Measurements from ENCODE around the gene ADGRL2.

The ADGRL2 gene

GRCh38 chr1:81800695-81801650 lies at the start of gene ADGRL2:
Gene ADGRL2, plus strand, starts transcription at chr1:81800934. Its CDS starts 36,051 bp downstream, at chr1:81836985.
- DNase-seq = no peak

- DNase-seq = no peak
Measured at GRCh38 chr1:81752840-81753239, 47.9 kb upstream of the ADGRL2 start.

- no peak for DNase-seq
Measured at GRCh38 chr1:81754424-81754823, 46.3 kb upstream of the ADGRL2 start.

- DNase-seq = no peak
Measured at GRCh38 chr1:81756872-81757271, 43.9 kb upstream of the ADGRL2 start.

GRCh38 chr1:81757398-81758020 lies 43.2 kb upstream of the ADGRL2 start:
- no peak for DNase-seq

- DNase-seq = no peak
Measured at GRCh38 chr1:81758181-81758580, 42.6 kb upstream of the ADGRL2 start.

GRCh38 chr1:81760477-81761097 lies 40.1 kb upstream of the ADGRL2 start:
- no peak for DNase-seq

- DNase-seq = no peak
Measured at GRCh38 chr1:81775510-81775909, 25.2 kb upstream of the ADGRL2 start.

- no peak for DNase-seq
Measured at GRCh38 chr1:81780705-81781454, 19.9 kb upstream of the ADGRL2 start.

- DNase-seq = no peak
Measured at GRCh38 chr1:81781749-81782148, 19.0 kb upstream of the ADGRL2 start.

- DNase-seq = no peak
Measured at GRCh38 chr1:81792184-81792583, 8.6 kb upstream of the ADGRL2 start.

GRCh38 chr1:81797701-81798100 lies 3.0 kb upstream of the ADGRL2 start:
- no peak for DNase-seq

- no peak for DNase-seq
Measured at GRCh38 chr1:81799939-81800694, 617 bp upstream of the ADGRL2 start.

GRCh38 chr1:81801651-81802456 lies 1.1 kb downstream of the ADGRL2 start:
- no peak for DNase-seq

GRCh38 chr1:81802457-81802706 lies 1.6 kb downstream of the ADGRL2 start:
- DNase-seq = no peak

- no peak for DNase-seq
Measured at GRCh38 chr1:81802707-81803430, 2.1 kb downstream of the ADGRL2 start.

GRCh38 chr1:81803431-81804110 lies 2.8 kb downstream of the ADGRL2 start:
- no peak for DNase-seq

- no peak for DNase-seq
Measured at GRCh38 chr1:81804312-81804711, 3.6 kb downstream of the ADGRL2 start.

- no peak for DNase-seq
Measured at GRCh38 chr1:81805537-81806431, 5.0 kb downstream of the ADGRL2 start.
